MG63 (cell line): ENCODE measurements around the gene GSG1L. TPM values are rescaled to one million over a fixed set of nuclear protein-coding genes. Genes with fewer than 3 reads are reported as not detected.

Experiments
- DNase-seq: peaks from one replicate; pipeline ENCODE4 v3.0.0-alpha.2; 2020
- H3K27me3 ChIP-seq: fragments of 250-450 bp; sonication (Bioruptor Pico); 2 replicates; pipeline ENCODE4 v1.5.1; 2020; ENCODE audit warnings: mild to moderate bottlenecking, moderate library complexity
- H3K36me3 ChIP-seq: fragments of 250-450 bp; sonication (Bioruptor Pico); 2 replicates; pipeline ENCODE4 v1.5.1; 2020; ENCODE audit warnings: mild to moderate bottlenecking, moderate library complexity
- H3K4me3 ChIP-seq: fragments of 250-450 bp; sonication (Bioruptor Pico); 2 replicates; pipeline ENCODE4 v1.5.1; 2020; ENCODE audit warnings: mild to moderate bottlenecking, moderate library complexity
- H3K9me3 ChIP-seq: fragments of 250-450 bp; sonication (Bioruptor Pico); 2 replicates; pipeline ENCODE4 v1.5.1; 2020; ENCODE audit warnings: mild to moderate bottlenecking, moderate library complexity
- total RNA-seq: library from RNA; depleted of rRNA; stranded (reverse); fragments of >200 nt; shearing (Covaris generic); gene quantifications from 2 replicates; pipeline ENCODE4 v1.2.3, GENCODE V29; 2014; ENCODE audit warnings: low replicate concordance

GSG1L gene
- total RNA-seq, 1 experiment from 2014 or later, result 7.3 TPM

GRCh38 chr16:27805828-27806351 lies 257.6 kb downstream of the GSG1L start:
- Histone ChIP-seq H3K4me3 (no peak overlapping the region), H3K9me3 (peaks cover 3% of the 10 kb centered on the region; the same call in 1 of the 2 replicates), H3K27me3 (peaks cover 27% of the 10 kb centered on the region), H3K36me3 (no peaks in the 10 kb centered on the region)
- no peak for DNase-seq

DNA sequence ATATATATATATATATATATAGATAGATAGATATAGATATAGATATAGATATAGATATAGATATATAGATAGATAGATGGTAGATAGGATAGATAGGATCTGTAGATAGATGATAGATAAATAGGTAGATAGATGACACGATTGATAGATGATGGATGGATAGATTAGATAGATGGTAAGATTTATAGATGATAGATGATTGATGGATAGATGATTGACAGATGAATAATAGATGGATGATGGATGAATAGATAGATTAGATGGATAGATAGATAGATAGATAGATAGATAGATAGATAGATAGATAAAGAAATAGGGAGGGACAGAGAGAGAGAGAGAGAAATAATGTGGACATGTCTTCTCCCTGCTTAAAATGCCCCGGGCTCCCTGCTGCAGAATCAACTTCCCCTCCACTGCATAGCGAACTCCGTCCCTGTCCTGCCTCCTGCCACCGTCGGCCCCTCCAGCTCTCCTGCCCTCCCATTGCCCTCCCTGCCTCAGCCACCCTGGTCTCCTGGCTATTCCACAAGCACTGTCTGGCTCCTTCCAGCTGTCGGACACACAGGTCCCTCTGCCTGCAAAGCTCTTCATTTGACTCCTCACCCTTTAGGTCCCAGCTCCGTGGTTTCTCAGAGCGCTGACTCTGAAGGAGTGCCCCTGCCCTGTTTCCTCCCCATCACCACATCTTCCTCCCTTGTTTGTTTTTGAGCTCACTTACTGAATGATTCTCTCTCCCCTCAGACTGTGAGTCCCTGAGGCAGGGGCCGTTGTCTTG lies 259.6 kb downstream of the GSG1L start:
- Histone ChIP-seq H3K9me3 (no peaks in the 10 kb centered on the region), H3K36me3 (no peaks in the 10 kb centered on the region), H3K27me3 (peaks cover 30% of the 10 kb centered on the region), H3K4me3 (no peak overlapping the region)
- DNase-seq, result no peak

GRCh38 chr16:27802664-27803439 lies 260.7 kb downstream of the GSG1L start:
- peaks cover 30% of the 10 kb centered on the region for H3K27me3 ChIP-seq
- no peak overlapping the region for H3K4me3 ChIP-seq
- no peaks in the 10 kb centered on the region for H3K36me3 ChIP-seq
- DNase-seq, result no peak
- no peaks in the 10 kb centered on the region for H3K9me3 ChIP-seq

DNA sequence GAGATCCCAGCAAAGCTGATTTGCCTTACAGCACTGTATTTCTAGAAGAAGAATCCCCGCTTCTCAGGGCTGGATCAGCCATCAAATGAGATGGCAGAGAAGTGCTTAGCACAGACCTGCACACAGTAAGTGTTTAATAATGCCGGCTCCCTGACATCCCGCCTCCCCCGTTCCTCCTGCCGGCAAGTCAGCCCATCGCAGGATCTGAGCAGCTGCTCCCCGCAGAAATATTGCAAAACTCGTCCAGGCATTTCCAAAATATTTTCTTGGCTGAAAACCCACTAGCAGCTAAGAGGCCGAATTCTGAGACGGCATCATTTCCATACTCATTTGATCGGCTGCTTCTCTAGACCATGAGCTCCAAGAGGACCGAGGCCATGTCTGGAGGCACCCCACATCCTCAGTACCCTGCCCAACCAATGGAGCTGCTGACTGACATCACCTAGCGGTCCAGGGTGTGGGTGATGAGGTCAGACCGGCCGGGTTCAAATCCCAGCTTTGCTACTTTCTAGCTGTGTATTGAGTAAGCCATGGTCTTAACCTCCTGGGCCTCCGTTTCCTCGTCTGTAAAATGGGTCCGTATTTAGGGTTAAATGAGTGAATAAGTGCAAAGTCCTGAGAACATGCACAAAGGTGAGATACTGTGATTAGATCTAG lies 262.1 kb downstream of the GSG1L start:
- H3K27me3 ChIP-seq, result peaks cover 30% of the 10 kb centered on the region
- H3K36me3 ChIP-seq, result no peaks in the 10 kb centered on the region
- no peak for DNase-seq
- no peak overlapping the region for H3K4me3 ChIP-seq
- H3K9me3 ChIP-seq, result no peaks in the 10 kb centered on the region

DNA sequence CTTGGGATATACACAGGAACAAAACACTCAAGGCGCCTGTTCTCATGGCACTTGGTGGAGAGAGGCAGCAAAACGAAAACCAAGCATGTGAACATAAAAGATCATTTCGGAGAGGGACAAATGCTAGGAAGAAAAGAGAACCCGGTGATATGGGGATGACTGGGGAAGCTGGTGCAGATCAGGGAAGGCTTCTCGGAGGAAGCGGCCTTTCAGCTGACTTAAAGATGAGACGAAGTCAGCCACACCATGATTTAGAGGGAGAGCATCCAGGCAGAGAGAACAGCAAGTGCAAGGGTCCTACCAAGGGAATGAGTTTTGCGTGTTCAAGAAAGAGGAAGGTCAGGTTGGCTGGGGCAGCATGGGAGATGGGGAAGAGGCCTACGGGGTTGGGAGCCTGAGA lies 262.7 kb downstream of the GSG1L start:
- DNase-seq, result no peak

DNA sequence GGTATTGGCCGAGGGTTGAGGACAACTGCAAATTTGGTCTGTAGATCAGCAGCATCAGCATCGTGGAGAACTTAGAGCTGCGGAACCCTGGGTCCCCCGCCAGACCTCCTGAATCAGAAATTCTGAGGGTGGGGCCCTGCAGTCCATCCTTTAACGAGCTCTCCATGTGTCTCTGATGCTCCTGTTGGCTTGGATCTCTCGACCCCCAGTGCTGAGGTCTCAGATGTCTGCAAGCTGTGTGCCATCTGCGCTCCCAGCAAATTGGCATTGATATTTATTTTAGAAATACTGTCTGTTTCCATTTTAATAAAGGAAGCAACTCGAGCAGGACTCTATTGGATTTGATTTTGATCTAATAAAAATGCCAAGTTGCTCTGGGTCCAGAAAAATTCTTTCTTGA lies 263.6 kb downstream of the GSG1L start:
- Histone ChIP-seq H3K27me3 (peaks cover 26% of the 10 kb centered on the region), H3K9me3 (no peaks in the 10 kb centered on the region), H3K36me3 (no peaks in the 10 kb centered on the region), H3K4me3 (no peak overlapping the region)
- no peak for DNase-seq

More for the DNA sequence above, 262.7 kb downstream of the GSG1L start:
- no peaks in the 10 kb centered on the region for H3K36me3 ChIP-seq
- no peak overlapping the region for H3K4me3 ChIP-seq
- H3K9me3 ChIP-seq, result no peaks in the 10 kb centered on the region
- H3K27me3 ChIP-seq, result peaks cover 26% of the 10 kb centered on the region

DNA sequence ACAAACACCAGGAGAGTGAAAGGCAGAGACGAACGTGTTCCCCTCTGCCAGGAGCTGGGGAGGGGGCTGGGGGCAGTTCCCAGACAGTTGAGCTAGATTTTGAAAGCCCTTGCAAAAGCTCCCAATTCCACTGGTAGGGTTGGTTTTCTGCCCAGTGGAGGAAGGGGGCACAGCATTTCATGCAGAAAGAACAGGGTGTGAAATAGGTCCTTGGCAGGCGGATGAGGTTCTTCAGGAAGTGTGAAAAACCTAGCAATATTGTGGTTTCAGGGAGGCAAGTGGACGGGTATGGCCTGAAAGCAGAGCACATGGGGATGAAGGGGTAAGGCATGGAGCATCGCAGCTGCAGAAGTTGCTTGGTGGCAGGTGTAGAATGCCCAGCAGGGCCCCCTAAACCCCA lies 265.3 kb downstream of the GSG1L start:
- no peak overlapping the region for H3K4me3 ChIP-seq
- no peaks in the 10 kb centered on the region for H3K9me3 ChIP-seq
- H3K36me3 ChIP-seq, result no peaks in the 10 kb centered on the region
- H3K27me3 ChIP-seq, result peaks cover 24% of the 10 kb centered on the region
- no peak for DNase-seq

DNA sequence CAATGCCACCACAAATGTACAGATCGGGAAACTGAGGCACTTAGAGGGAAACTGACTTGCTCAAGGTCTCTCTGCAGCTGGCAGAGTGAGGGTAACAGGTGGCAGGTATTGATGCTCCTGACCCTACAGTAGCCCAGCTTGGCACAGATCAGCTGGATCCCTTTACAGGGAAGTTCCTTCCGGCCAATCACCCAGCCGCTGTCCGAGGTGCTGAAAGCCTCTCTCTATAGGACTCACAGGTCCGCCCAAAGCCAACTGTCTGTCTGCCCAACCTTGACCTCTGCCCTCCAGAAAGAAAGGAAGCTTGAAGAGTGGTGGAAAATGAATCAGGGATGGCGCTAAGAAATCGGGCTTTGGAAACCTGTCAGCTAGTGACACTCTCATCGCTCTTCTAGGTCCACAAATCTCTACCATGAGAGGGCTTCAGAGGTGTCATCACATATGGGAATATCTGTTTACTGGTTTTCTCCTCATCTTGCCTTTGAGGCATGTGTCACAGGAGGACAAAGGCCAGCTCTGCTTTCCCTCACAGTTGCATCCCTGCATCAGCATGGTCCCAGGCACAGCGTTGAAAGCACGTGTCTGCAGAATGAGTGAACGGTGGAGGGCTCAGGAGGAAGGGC lies 267.4 kb downstream of the GSG1L start:
- no peaks in the 10 kb centered on the region for H3K9me3 ChIP-seq
- H3K36me3 ChIP-seq, result no peaks in the 10 kb centered on the region
- peaks cover 7% of the 10 kb centered on the region for H3K27me3 ChIP-seq
- DNase-seq, result peak; percentile 51
- H3K4me3 ChIP-seq, result no peak overlapping the region

GRCh38 chr16:27793249-27793622 lies 270.3 kb downstream of the GSG1L start:
- no peaks in the 10 kb centered on the region; the same call in 1 of the 2 replicates for H3K27me3 ChIP-seq
- H3K9me3 ChIP-seq, result no peaks in the 10 kb centered on the region
- no peaks in the 10 kb centered on the region for H3K36me3 ChIP-seq
- no peak overlapping the region for H3K4me3 ChIP-seq
- no peak for DNase-seq

DNA sequence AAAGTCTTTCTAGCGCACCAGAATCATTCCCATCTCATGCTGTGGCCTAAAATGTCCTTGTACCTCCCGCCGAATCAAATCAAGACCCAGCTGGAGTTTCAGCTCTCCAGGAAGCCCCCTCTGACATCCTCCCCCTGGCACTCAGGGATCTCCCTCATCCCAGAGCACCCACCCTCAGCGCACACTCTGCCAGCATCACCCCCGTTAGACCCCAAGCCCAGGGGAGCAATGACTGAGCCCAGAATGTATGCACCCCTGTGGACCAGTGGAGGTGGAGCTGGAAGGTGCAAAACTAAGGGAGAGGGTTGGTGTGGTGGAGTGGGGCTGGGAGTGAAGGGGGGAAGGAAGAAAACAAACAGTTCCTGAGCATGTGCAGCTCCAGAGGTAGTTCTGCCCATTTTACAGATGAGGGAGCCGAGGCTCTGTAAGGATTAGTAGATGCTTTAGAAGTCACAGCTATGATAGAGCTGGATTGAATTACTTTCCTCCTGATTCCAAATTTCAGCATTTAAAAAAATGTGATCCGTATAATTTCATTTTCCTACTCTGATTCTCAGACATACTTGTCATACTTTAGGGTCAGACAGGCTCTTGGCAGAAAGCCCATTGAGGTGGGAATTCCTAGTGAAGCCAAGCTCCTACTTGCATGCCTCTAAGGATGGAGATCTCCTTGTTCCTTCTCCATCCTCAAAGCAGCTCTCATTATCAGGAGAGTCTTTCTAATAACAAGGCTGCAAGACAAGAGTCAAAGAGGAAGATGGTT lies 270.8 kb downstream of the GSG1L start:
- no peaks in the 10 kb centered on the region for H3K9me3 ChIP-seq
- H3K27me3 ChIP-seq, result no peaks in the 10 kb centered on the region; the same call in 1 of the 2 replicates
- no peaks in the 10 kb centered on the region for H3K36me3 ChIP-seq
- no peak for DNase-seq
- no peak overlapping the region for H3K4me3 ChIP-seq

DNA sequence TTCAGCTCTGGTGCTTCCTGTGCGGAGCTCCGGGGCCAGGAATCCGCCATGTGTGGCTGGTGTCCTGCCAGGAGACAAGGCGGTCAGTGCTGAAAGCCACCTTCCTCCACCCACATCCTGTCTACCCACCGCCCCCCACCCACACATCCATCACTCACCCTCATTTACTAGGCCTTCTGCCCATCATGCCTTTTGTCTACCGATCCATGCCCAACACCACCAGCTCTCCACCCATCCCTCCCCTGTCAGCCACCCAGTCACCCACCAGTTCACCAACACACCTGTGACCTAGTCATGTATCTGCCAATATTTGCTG lies 272.2 kb downstream of the GSG1L start:
- H3K9me3 ChIP-seq, result no peaks in the 10 kb centered on the region
- H3K36me3 ChIP-seq, result no peaks in the 10 kb centered on the region
- H3K4me3 ChIP-seq, result no peak overlapping the region
- no peaks in the 10 kb centered on the region; the same call in 1 of the 2 replicates for H3K27me3 ChIP-seq
- DNase-seq, result no peak

DNA sequence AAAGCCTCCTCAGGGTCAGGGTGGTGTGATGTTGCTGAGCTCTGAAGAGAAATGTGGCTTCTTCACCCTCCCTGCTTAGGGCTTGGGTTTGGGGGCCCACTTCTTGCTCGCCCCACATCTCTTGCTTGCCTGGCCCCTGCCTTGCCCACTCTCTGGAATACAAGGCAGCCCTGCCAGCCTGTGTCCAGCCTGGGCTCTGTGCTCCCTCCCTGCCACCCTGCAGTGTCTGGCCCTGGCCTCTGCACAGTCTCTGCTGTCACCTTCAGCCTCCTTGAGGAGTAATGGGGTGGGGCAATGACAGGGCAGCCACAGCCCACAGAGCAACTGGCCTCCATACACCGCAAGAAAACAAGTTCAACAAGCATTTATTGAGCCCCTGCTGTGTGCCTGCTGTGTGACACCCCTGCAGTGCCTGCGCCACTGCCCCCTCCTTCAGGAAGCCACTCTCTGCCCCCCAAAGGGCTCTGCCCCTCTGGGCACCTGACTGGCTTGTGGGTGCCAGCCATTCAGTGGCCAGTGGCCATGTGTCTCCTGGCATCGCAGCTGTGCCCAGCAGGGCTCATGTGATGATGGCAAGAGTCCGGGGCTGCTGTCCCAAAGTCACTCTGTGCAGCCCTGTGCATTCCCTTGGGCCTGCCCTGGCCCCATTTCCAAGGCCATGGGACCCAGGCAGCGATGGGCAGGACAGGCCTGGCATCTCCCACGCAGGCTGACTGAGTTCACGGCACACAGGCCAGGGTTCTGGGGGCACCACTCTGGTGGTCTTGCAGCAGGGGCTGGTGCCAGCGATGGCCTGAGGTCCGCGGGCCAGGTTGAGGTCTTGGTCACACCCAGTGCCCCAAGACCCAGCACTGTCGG lies 272.7 kb downstream of the GSG1L start:
- DNase-seq, result no peak
- H3K9me3 ChIP-seq, result no peaks in the 10 kb centered on the region
- H3K4me3 ChIP-seq, result no peak overlapping the region
- H3K36me3 ChIP-seq, result no peaks in the 10 kb centered on the region
- H3K27me3 ChIP-seq, result no peaks in the 10 kb centered on the region; the same call in 1 of the 2 replicates

- Histone ChIP-seq H3K27me3 (no peaks in the 10 kb centered on the region; the same call in 1 of the 2 replicates), H3K36me3 (no peaks in the 10 kb centered on the region), H3K4me3 (no peak overlapping the region), H3K9me3 (no peaks in the 10 kb centered on the region)
- DNase-seq, result no peak
Measured at GRCh38 chr16:27789595-27790241, 273.8 kb downstream of the GSG1L start.

- DNase-seq, result no peak
- Histone ChIP-seq H3K36me3 (no peaks in the 10 kb centered on the region), H3K9me3 (no peaks in the 10 kb centered on the region), H3K27me3 (no peaks in the 10 kb centered on the region; the same call in 1 of the 2 replicates), H3K4me3 (no peak overlapping the region)
Measured at GRCh38 chr16:27789150-27789549, 274.4 kb downstream of the GSG1L start.

- Histone ChIP-seq H3K9me3 (no peaks in the 10 kb centered on the region), H3K27me3 (no peaks in the 10 kb centered on the region; the same call in 1 of the 2 replicates), H3K4me3 (no peak overlapping the region), H3K36me3 (no peaks in the 10 kb centered on the region)
- DNase-seq, result no peak
Measured at GRCh38 chr16:27787665-27788064, 275.8 kb downstream of the GSG1L start.
